Esophagus muscularis mucosa (tissue), 4 donors: Measurements from ENCODE around the gene MAPKAP1. TPM values are rescaled to one million over a fixed set of nuclear protein-coding genes. Genes with fewer than 3 reads are reported as not detected.

ENCODE experiments used
- DNase-seq: peaks from one replicate; pipeline ENCODE4 v3.0.0-alpha.2; 2017; ENCODE audit errors: extremely low spot score
- H3K27ac ChIP-seq, 4 donors: fragments of 200-600 bp; sonication (generic); replicated peaks in 1 of 4; 1 replicate in 3 of 4; 2 replicates in 1 of 4; pipeline ENCODE4 v1.5.1; 2016 to 2019; ENCODE audit warnings: mild to moderate bottlenecking in 1 of 4
- H3K27me3 ChIP-seq, 4 donors: fragments of 200-600 bp; sonication (generic); one replicate each; pipeline versions ENCODE4 v1.5.1 to v1.6.0; 2016 to 2019
- H3K36me3 ChIP-seq, 4 donors: fragments of 200-600 bp; sonication (generic); one replicate each; pipeline ENCODE4 v1.5.1; 2016 to 2019
- H3K4me1 ChIP-seq, 4 donors: fragments of 200-600 bp; sonication (generic); one replicate each; pipeline ENCODE4 v1.5.1; 2016 to 2019
- H3K4me3 ChIP-seq, 4 donors: fragments of 200-600 bp; sonication (generic); 1 replicate in 2 of 4; 2 replicates in 2 of 4; pipeline ENCODE4 v1.5.1; 2016 to 2019; ENCODE audit warnings: mild to moderate bottlenecking in 4 of 4, moderate library complexity in 1 of 4
- H3K9me3 ChIP-seq, 4 donors: fragments of 200-600 bp; sonication (generic); 1 replicate in 3 of 4; 2 replicates in 1 of 4; pipeline ENCODE4 v1.5.1; 2016 to 2019
- EP300 ChIP-seq: sonication (generic); formaldehyde crosslinking; IDR thresholded peaks from one replicate; pipeline ENCODE4 v1.6.1; 2017; ENCODE audit warnings: antibody characterized with exemption
- POLR2A ChIP-seq: fragments of 450-650 bp; IDR thresholded peaks from one replicate; pipeline ENCODE4 v1.6.1; 2017; ENCODE audit warnings: antibody characterized with exemption, moderate library complexity, mild to moderate bottlenecking, low read depth
- POLR2AphosphoS5 ChIP-seq, 2 donors: sonication (generic); formaldehyde crosslinking; IDR thresholded peaks; one replicate each; pipeline ENCODE4 v1.6.1; 2017; ENCODE audit warnings: antibody characterized with exemption in 2 of 2
- WGBS: methylation state at CpG from one replicate; pipeline ENCODE4 v1.1.5; 2018; 5-methylcytosine and 5-hydroxymethylcytosine counted together
- intact Hi-C: fragments of 100-400 bp; cut with DNase I; formaldehyde crosslinking; loops from one replicate; pipeline ENCODE4 v1.15.1; 2023
- total RNA-seq, 4 donors: library from RNA; depleted of rRNA; stranded (reverse); fragments of >200 nt; gene quantifications; one replicate each; pipeline versions ENCODE4 v1.1.0 to v1.2.1, GENCODE V29; 2016
- TF ChIP-seq, protein P1 (sequence below), 3 experiments: fragments of 200-600 bp in 2 of 3; fragments of 450-650 bp in 1 of 3; sonication (generic) in 2 of 3; IDR thresholded peaks; one replicate each; pipeline ENCODE4 v1.5.1; 2017 to 2019; ENCODE audit warnings: antibody characterized with exemption in 3 of 3, mild to moderate bottlenecking in 2 of 3, moderate library complexity in 1 of 3

The MAPKAP1 gene
- total RNA-seq, 4 donors from 2014 or later = 84.3 to 103 (median 93.4) TPM

DNA sequence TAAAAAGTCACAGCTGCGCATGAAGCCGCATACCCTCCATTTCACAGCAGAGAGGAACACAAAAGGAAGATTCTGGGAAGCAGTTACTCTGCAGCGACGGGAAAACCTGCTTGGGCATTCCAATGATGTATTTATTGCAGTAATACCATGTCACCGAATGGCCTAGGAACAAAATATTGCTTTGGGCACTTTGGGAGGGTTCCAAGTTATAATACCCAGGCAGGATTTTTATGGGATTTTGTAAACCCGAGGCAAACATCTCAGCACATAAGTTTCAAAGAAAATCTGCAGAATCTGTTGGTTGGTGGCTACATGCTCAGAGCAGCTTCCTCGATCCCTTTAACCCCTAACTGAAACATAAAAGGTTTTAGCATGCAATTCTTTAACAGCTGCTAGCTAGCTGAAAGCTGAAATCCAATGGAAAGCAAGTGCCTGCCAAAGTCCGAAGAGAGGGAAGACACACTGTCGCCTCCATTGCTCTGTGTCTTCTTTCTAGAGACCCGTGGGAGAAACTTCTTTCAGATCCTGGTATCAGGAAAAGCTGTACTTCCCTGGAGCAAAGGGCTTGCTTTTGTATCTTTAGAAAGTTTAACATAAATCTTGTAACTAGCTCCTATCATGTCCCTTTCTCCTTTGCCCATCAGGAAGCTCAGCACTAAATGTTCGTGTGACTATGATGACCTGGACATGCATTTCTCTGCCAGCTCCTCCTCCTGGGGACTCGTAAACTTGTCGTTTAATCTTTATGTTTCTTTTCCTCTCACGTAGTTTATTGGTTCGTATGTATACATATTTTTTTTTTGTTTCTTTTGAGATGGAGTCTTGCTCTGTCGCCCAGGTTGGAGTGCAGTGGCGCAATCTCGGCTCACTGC lies 195.0 kb downstream of the MAPKAP1 start:
- Histone ChIP-seq H3K4me3 (no peak overlapping the region), H3K27me3 (no peaks in the 10 kb centered on the region), H3K27ac (peak overlapping the region in 1 of 4 donors; percentile 22), H3K36me3 (no peaks in the 10 kb centered on the region), H3K4me1 (peaks cover 26 to 66% (median 43%) of the 10 kb centered on the region in 4 donors), H3K9me3 (no peaks in the 10 kb centered on the region)
- intact Hi-C loops = no loop called here
- 84% methylated on average over 18 of the region's 18 CpGs for WGBS
- DNase-seq = peak; percentile 57
- TF ChIP-seq, protein P1, sequence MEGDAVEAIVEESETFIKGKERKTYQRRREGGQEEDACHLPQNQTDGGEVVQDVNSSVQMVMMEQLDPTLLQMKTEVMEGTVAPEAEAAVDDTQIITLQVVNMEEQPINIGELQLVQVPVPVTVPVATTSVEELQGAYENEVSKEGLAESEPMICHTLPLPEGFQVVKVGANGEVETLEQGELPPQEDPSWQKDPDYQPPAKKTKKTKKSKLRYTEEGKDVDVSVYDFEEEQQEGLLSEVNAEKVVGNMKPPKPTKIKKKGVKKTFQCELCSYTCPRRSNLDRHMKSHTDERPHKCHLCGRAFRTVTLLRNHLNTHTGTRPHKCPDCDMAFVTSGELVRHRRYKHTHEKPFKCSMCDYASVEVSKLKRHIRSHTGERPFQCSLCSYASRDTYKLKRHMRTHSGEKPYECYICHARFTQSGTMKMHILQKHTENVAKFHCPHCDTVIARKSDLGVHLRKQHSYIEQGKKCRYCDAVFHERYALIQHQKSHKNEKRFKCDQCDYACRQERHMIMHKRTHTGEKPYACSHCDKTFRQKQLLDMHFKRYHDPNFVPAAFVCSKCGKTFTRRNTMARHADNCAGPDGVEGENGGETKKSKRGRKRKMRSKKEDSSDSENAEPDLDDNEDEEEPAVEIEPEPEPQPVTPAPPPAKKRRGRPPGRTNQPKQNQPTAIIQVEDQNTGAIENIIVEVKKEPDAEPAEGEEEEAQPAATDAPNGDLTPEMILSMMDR (IDR thresholded peaks at IDR 0.05) = no peak
- TF ChIP-seq EP300 = no peak
- no peak for TF ChIP-seq POLR2A
- TF ChIP-seq POLR2AphosphoS5 (IDR thresholded peaks at IDR 0.05) = no peak

DNA sequence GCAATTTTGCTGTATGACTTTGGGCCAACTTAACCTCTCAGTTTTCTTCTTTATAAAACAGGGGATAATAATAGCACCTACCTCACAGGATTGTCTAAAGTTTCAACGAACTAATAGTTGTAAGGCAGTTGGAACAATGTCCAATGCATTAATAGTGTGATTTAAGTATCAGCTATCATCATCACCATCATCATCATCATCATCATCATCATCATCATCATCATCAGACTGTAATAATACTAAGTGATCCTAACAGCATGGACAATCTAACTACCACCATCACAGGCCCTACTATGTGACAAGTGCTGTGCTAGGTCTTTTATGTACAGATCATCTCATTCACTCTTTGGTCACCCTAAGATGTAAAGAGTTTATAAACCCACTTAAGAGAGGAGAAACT lies 196.0 kb downstream of the MAPKAP1 start:
- Histone ChIP-seq H3K4me3 (no peak overlapping the region), H3K36me3 (peaks cover 0 to 3% (median 0%) of the 10 kb centered on the region in 4 donors), H3K27me3 (no peaks in the 10 kb centered on the region), H3K27ac (no peak overlapping the region), H3K4me1 (peaks cover 26 to 74% (median 48%) of the 10 kb centered on the region in 4 donors), H3K9me3 (no peaks in the 10 kb centered on the region)
- TF ChIP-seq EP300 = no peak
- TF ChIP-seq POLR2A = no peak
- TF ChIP-seq, protein P1 (IDR thresholded peaks at IDR 0.05) = no peak
- no peak for TF ChIP-seq POLR2AphosphoS5 (IDR thresholded peaks at IDR 0.05)
- DNase-seq = no peak
- intact Hi-C loops = no loop called here
- WGBS = 50% methylated on average over 1 of the region's 1 CpG

DNA sequence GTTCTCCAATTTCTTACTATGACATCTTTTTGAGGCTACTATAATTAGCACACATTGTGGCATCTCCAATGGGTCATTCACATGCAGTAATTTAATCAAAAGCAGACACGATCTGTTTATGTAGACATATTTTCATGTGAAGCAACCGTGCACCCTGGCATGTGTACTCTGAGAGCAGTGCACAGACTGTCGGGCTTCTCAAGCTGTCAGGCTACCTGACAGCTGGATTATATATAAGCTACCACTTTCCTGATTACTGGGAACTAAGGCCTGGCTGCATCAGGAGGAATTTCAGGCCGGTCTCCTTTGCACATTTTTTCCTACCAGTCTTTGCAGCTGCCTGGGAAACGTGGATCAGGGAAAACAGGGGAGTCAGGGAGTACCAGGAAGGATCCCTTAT lies 197.5 kb downstream of the MAPKAP1 start:
- no peak overlapping the region for H3K4me3 ChIP-seq
- no peaks in the 10 kb centered on the region for H3K27me3 ChIP-seq
- no peak for TF ChIP-seq EP300
- peak in 1 of 2 donors; percentile 8 for TF ChIP-seq POLR2AphosphoS5 (IDR thresholded peaks at IDR 0.05)
- no peak for TF ChIP-seq POLR2A
- TF ChIP-seq, protein P1 (IDR thresholded peaks at IDR 0.05) = peak in 1 of 3 experiments; percentile 11
- peak overlapping the region in 2 of 4 donors; percentile 13 to 59 for H3K27ac ChIP-seq
- WGBS = 18% methylated on average over 5 of the region's 5 CpGs
- H3K36me3 ChIP-seq = peaks cover 0 to 6% (median 0%) of the 10 kb centered on the region in 4 donors
- intact Hi-C loops = no loop called here
- H3K9me3 ChIP-seq = no peaks in the 10 kb centered on the region
- DNase-seq = peak; percentile 91
- H3K4me1 ChIP-seq = peaks cover 26 to 78% (median 47%) of the 10 kb centered on the region in 4 donors

DNA sequence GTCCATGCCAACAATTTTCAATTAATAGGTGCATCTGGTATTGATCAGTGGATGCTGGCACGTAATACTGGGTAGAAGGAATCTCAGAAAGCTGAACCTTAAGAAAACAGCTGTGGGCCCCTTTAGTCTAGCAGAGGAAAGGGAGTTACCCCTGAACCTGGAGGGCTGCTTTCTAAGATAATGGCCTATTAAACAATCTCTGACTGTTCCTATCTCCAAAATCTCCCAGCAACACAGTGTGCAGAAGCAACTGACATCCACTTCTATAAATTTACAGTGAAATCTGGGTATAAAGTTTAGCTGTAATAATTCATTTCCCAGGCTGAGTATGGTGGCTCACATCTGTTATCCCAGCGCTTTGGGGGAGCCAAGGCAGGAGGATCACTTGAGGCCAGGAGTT lies 198.8 kb downstream of the MAPKAP1 start:
- no peaks in the 10 kb centered on the region for H3K9me3 ChIP-seq
- TF ChIP-seq POLR2A = no peak
- TF ChIP-seq EP300 = no peak
- TF ChIP-seq, protein P1 (IDR thresholded peaks at IDR 0.05) = no peak
- no peak for TF ChIP-seq POLR2AphosphoS5 (IDR thresholded peaks at IDR 0.05)
- peaks cover 16 to 66% (median 40%) of the 10 kb centered on the region in 4 donors for H3K4me1 ChIP-seq
- H3K36me3 ChIP-seq = peaks cover 0 to 6% (median 0%) of the 10 kb centered on the region in 4 donors
- H3K27ac ChIP-seq = no peak overlapping the region
- intact Hi-C loops = no loop called here
- no peaks in the 10 kb centered on the region for H3K27me3 ChIP-seq
- no peak overlapping the region for H3K4me3 ChIP-seq
- 95% methylated on average over 2 of the region's 2 CpGs for WGBS
- peak; percentile 50 for DNase-seq
